NCI-H2029 treated with DMSO at 0.1 percent for 48 hours (cell line): ENCODE data around the gene HIGD2B.
"Not testable (repeated sequence)": the region's sequence is repeated elsewhere in the genome, so short reads cannot be mapped to it uniquely, and the experiment has no call there.

Source experiments
- DNase-seq: peaks from one replicate; lab custom pipeline; 2025; lab: John Stamatoyannopoulos, UW

The HIGD2B gene

DNA sequence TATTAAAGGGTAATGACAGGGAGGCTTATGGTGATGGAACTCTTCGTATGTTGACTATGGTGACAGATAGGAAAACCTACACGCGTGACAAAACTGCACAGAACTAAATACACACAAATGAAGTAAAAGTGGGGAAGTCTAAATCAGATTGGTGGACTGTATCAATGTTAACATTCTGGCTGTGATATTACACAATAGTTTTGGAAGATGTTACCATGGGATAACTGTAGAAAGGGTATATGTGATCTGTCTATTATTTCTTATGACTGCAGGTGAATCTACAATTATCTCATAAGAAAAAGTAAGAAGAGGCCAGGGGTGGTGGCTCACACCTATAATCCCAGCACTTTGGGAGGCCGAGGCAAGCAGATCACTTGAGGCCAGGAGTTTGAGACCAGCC is 9.1 kb downstream of the HIGD2B start:
- DNase-seq, result no peak

DNA sequence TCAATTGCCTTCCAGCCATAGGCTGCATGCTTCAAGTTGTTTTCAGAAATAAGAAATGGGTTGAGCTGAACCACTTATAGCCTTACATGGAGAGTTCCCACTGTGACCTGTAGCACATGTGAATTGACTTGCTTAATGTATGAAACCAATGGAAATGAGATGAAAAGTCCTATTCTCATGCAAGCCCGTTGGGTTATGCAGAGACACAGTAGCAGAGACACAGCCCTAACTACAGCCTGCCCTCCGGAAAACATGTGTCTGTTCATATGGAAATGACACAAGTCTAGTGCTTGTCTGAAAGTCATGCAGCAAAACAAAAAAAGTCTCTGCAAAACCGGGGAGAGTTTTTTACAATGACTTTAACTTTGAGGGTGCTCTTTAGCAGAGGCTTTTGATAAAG is 14.5 kb downstream of the HIGD2B start:
- DNase-seq, result no peak

DNA sequence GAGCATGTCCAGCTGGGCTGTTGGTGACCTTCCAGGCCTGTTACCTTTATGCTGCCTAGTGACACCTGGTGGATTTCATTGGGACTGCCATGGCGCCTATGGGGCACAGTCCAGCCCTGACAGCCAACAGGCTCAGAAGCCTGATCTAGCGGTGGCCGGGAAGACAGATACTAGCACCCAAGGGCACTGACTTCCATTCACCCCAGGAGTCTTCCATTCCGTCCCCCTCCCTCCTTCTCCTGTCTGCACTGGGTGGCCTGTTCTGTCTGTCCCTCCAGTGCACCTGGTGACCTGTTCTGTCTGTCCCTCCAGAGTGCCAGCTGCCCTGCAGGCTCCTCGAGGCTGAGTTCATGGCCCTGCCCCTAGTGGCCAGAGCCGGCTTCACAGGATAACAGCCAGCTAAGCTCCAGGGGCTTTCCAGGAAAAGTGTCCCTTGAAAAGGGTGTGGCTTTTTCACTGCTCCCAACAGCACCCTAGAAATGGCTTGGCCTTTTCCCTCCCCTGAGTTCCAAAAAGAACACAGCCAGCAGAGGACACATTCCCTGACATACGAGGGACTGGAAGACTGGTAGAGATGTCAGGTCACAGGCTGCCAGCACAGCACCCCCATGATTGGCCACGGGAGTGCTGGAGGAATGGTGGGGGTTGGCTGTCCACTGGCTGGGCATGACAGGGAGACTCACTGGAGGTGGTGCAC is 15.2 kb downstream of the HIGD2B start:
- not testable (repeated sequence) for DNase-seq

DNA sequence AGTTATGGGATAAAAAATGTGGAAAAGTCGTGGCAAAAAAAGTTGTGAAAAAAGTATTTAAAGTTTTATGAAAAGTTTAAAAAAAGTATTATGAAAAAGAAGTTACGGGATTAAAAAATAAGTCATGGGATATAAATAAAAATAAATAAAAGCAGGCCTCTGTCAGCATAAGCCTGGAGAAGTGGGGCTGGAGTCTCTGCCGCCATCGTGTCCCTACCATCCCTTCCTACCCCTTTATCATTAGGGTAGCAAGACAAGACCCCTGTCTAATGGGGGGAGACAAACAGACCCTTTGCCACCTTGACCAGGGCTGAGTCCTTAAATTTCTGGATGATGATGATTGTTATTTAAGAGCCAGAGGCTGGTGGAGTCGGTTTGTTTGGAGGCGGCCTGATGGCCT is 16.2 kb downstream of the HIGD2B start:
- not testable (repeated sequence) for DNase-seq

DNA sequence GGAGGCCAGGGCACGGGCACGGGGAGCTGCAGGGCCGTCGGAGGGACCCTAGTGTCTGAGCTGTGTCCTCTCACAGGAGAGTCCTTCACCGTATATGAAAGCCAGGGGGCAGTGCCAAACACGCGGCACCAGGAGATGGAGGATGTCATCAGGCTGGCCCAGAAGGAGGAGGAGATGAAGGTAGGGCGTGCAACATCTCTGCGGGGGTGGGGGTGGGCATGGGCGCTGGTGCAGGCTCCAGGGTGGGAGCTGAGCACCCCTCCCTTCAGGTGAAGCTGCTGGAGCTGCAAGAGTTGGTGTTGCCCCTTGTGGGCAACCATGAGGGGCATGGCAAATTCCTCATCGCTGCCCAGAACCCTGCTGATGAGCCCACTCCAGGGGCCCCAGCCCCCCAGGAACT is 20.3 kb downstream of the HIGD2B start:
- DNase-seq, result not testable (repeated sequence)

DNA sequence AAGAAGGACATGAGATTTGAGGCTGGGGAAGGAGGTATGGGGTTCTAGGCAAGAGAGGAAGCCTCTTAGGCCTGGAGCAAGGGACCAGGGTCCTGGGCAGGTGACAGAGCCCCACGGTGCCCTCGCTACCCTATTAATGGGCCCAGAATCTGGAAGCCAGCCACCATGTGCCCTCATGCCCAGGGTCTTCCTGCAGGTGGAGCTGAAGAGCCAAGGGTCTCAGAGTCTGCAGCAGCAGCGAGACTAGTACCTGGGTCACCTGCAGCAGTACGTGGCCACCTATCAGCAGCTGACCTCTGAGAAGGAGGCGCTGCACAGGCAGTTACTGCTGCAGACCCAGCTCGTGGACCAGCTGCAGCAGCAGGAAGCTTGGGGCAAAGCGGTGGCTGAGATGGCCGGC is 22.1 kb downstream of the HIGD2B start:
- not testable (repeated sequence) for DNase-seq

DNA sequence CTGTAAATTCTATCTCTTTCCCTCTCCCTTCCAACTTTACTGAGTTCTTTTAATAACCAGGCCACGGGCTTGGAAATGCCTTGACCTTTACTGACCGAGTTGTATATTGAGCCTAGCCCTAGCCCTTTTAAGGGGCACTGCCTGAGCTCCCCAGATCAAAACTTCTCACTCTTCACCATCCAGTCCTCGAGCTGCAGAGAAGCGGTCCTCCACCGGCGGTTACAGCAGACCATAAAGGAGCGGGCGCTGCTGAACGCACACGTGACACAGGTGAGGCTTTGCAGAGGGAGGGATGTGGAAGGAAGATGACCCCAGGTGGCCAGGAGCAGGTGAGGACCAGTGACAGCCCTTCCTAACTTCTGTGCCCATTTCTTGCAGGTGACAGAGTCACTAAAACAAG is 24.9 kb downstream of the HIGD2B start:
- DNase-seq, result not testable (repeated sequence)

DNA sequence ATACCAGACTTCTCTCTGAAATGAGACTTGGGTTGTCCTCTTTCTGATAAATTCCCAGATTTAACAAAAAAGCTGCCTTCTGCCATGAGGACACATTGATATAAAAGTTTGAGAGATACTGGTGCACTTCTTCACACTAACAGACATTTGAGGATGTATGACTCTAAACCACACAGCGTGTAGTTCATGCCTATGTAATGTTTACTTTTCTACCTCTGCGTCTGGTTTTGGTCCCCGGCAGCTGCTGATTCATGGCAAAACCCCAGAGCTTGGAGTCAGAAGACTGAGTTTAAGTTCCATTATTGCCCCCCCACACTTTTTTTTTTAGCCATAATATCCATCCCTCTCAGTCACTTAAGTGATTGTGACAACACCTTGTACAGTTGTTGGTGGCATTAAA is 30.0 kb downstream of the HIGD2B start:
- DNase-seq, result not testable (repeated sequence)

DNA sequence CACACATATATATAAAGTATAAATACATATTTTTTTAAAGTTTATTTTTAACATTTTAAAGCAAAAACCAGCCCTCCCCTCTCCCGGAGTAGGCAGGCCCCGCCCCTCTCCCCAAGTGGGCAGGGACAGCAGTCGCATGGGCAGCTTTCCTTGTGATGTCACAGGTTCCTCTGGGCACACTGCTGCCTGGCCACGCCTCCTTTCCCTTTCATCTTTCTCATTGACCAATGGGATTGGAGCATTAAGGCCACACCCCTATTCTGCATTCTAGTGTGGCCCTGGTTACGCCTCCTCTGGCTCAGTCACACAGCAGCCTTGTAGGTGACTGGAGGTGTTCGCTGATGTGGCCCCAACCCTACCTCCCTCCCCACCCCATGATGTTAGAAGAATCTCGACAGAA is 31.6 kb downstream of the HIGD2B start, which contains the start of gene GOLGA6B:
Gene GOLGA6B (plus strand): TSS at position 301 of the 400 bp plus-strand sequence. CDS start 41 bp downstream, at position 342.
- not testable (repeated sequence) for DNase-seq

DNA sequence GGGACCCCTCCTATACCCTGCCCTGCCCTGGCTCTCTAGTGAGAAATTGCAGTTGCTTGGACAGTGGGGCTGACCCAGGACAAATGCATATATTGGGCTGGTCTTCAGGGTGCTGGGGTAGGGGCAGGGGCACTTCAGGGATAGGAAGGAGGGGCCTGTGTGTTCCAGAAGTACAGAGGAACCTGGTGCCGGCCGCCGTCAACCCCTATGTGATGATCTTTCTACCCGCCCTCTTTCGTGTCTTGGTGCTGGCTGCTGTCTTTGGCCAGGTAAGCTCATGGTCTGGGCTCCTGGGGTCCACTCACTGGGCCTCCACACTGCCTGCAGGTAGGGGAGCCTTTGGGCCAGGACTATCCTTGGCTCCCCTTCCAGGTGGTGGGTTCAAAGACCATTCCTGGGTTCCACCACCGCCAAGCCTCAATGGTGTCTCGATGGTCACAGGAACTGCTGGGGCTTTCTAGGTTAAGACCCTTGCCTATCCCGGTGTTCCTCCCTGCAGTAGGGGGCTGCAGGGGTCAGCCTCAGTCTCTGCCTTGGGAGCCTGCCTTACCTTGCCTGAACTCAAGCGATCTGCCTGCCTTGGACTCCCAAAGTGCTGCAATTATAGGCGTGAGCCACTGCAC is 37.2 kb downstream of the HIGD2B start:
- not testable (repeated sequence) for DNase-seq

DNA sequence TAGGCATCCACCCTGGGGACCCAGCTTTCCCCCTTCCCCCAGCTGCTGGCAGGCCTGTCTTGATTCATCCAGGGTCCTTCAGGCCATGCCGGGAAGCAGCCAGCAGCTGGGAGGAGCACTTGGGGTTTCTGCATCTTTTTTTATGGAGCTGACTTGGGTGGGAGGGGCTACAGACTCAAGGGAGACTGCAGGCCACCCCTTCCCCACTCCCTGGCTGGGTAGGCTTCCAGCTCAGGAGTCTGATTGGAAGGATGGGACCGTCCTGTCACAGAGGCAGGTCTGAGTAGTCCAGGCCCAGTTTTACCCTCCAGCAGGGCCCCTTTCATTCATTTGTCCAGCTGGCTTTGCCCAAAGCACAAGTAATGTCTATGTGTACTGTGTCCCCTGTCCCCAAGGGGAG is 43.7 kb downstream of the HIGD2B start:
- not testable (repeated sequence) for DNase-seq

DNA sequence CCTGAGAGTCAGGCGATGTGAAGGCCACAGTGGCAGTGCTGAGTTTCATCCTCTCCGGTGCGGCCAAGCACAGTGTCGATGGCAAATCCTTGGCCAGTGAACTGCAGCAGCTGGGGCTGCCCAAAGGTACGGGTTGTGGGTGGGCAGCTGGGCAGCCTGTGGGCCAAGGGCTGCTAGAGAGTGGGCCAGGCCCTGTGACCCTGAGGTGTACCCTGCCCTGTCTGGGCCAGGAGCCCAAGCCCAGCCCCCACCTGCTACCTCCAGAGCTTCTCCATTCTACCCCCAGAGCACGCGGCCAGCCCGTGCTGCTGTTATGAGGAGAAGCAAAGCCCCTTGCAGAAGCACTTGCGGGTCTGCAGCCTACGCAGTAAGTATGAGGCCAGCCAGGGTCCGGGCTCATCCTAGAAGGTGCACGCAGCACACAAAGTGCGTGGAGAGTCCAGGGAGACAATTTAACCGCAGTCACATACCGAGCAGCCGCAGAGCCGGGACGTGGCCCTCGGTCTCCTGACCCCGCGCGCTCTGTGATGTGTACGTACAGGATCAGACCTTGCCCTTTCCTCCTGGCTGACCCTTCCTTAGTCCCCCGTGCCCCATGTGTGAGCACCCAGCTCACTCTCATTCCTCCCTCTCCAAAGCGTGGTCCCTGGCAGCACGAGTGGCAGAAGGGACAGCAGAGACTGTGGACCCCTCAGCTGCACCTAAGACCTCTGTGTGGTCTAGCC is 46.1 kb downstream of the HIGD2B start:
- DNase-seq, result not testable (repeated sequence)

DNA sequence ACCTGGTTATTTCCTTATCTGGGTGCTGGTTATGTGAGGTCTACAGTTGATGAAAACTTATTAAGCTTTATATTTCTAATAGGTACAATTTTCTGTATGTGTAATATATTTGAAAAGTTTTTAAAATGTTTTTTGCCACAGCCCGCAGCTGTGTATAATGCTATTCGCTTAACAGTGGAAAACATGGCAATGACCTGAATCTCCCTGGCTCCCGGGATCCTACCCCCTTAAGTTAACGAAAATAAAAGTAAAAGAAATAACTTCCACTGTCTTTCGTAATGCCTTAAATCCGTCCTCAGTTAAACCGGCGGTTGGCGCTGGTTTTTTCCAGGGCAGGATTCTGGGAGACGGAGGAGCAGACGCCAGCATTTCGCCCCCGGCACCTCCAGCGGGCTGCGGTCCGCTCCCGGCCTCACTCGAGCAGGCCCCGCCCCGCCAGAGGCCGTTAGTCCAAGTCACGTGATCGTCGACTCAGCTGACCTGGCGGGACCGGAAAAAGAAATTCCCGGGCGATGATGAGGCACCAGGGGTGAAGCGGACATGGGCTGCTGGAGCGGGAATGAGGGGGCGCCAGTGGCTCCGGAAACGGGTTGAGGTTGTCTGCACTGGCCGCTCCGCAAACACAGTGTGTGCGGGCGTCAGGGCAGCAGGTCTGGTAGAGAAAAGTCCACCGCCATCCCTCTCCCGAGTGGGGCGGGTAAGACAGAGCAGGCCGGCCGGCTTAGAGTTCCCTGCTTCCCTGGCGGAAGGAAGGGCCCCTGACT is 49.3 kb downstream of the HIGD2B start:
- not testable (repeated sequence) for DNase-seq

DNA sequence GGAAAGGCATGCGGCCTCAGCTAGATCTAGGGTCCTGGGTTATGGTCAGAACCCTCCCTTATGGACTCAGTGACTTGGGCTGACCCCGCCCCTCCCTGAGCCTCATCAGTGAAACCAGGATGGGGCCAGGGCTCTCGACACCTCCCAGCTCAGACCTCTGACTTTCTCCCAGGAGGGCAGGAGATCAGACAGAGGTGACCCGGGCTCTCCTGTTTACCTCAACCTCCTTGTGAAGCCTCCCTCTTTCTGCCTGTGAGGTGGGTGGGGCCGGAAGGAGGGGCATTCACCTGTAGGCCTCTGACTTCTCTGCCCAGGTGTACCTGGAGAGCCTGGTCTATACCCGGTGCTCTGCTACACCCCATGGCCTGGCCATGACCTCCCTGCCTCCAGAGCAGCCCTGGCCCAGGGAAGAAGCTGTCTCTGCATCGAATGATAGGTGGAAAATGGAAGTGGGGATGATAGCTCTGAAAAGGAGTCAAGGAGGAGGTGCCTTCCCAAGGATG is 56.9 kb downstream of the HIGD2B start:
- not testable (repeated sequence) for DNase-seq

DNA sequence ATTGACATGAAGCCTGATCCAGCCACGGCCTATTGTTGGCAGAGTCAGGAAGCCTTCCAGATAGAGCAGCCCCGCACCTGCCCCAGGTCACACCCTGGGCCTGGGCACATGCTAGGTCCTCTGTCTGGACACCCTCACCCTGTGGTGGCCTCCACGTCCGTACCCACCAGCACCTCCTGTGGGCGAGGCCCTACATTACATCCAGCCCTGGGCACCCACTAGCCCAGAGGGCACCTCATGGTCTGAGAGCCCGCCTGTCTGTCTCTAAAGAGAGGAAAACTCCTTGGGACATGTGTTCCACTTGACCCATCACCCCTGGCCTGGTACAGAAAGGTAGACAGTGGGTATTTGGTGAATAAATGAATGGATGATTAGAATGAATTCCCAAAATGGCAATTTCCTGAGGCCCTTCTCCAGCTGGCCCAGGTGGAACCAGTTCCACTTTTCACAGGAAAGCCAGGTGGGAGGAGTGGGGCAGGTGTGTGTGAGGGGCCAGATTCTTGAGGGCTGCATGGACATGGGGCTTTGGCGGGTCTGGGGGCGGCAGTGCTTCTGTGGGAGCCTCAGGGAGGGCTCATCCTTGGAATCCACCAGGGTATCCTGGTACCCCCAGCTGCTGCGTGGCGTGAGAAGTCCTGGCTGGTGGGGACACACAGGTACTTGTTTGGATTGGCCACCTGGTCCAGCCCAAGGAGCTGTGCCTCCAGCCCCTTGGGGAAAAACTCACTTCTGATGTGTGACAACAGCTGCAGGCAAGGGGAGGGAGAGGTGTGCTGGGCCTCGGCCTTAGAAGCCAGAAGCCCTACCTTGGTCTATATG is 57.5 kb downstream of the HIGD2B start:
- DNase-seq, result not testable (repeated sequence)

DNA sequence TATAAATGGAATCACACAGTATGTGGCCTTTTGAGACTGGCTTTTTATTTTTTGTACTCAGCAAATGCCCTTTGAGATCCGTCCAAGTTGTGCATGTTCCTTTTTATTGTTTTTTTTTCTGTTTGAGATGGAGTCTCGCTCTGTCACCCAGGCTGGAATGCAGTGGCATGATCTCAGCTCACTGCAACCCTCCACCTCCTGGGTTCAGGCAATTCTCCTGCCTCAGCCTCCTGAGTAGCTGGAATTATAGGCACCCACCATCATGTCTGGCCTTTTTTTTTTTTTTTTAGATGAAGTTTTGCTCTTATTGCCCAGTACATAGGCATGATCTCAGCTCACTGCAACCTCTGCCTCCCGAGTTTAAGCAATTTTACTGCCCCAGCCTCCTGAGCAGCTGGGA is 59.8 kb downstream of the HIGD2B start:
- not testable (repeated sequence) for DNase-seq
